HG03108 (cell line): ENCODE data around the gene HDAC8.
"Not testable (repeated sequence)": the region's sequence is repeated elsewhere in the genome, so short reads cannot be mapped to it uniquely, and the experiment has no call there.

ENCODE experiments used
- ATAC-seq: cut with Tn5 transposase; IDR thresholded peaks from one replicate; pipeline ENCODE4 v1.9.1; 2021; ENCODE audit warnings: moderate library complexity; ENCODE audit not compliant: unreplicated experiment

The HDAC8 gene

GRCh38 chrX:72572248-72573157 is at the start of gene HDAC8:
Gene HDAC8, minus strand, starts transcription at chrX:72572843. Its CDS starts 82 bp downstream, at chrX:72572761.
- ATAC-seq: peak; percentile 94

GRCh38 chrX:72621625-72622485 is 49.2 kb upstream of the HDAC8 start:
- peak; percentile 64 for ATAC-seq

- no peak for ATAC-seq
Measured at GRCh38 chrX:72621163-72621562, 48.5 kb upstream of the HDAC8 start.

- no peak for ATAC-seq
Measured at GRCh38 chrX:72620550-72621145, 48.0 kb upstream of the HDAC8 start.

- no peak for ATAC-seq
Measured at GRCh38 chrX:72609313-72609712, 36.7 kb upstream of the HDAC8 start.

GRCh38 chrX:72604705-72605104 is 32.1 kb upstream of the HDAC8 start:
- no peak for ATAC-seq

- no peak for ATAC-seq
Measured at GRCh38 chrX:72604112-72604511, 31.5 kb upstream of the HDAC8 start.

- ATAC-seq: not testable (repeated sequence)
Measured at GRCh38 chrX:72591038-72591437, 18.4 kb upstream of the HDAC8 start.

GRCh38 chrX:72584163-72584562 is 11.5 kb upstream of the HDAC8 start:
- no peak for ATAC-seq

GRCh38 chrX:72576141-72576894 is 3.7 kb upstream of the HDAC8 start:
- no peak for ATAC-seq

GRCh38 chrX:72573158-72573511 is 492 bp upstream of the HDAC8 start:
- ATAC-seq: peak; percentile 18

GRCh38 chrX:72569786-72570185 is 2.9 kb downstream of the HDAC8 start:
- ATAC-seq: no peak

- ATAC-seq: no peak
Measured at GRCh38 chrX:72568406-72569092, 4.1 kb downstream of the HDAC8 start.

- ATAC-seq: no peak
Measured at GRCh38 chrX:72566448-72566847, 6.2 kb downstream of the HDAC8 start.

GRCh38 chrX:72559655-72560054 is 13.0 kb downstream of the HDAC8 start:
- ATAC-seq: not testable (repeated sequence)

- no peak for ATAC-seq
Measured at GRCh38 chrX:72554448-72555140, 18.0 kb downstream of the HDAC8 start.

- ATAC-seq: not testable (repeated sequence)
Measured at GRCh38 chrX:72552443-72552842, 20.2 kb downstream of the HDAC8 start.

- ATAC-seq: no peak
Measured at GRCh38 chrX:72545990-72546389, 26.7 kb downstream of the HDAC8 start.

GRCh38 chrX:72540318-72540717 is 32.3 kb downstream of the HDAC8 start:
- no peak for ATAC-seq
